IMR-90 (cell line): ENCODE results near the gene NME4. TPM values are rescaled to one million over a fixed set of nuclear protein-coding genes. Genes with fewer than 3 reads are reported as not detected.
"Not testable (repeated sequence)": the region's sequence is repeated elsewhere in the genome, so short reads cannot be mapped to it uniquely, and the experiment has no call there.

Experiments used
- ATAC-seq: fragments of 200-7000 bp; cut with Tn5 transposase; 2 replicates; pipeline ENCODE4 v1.9.1; 2020; ENCODE audit warnings: low read depth, mild to moderate bottlenecking, moderate library complexity
- BruUV-seq: library from RNA; stranded (reverse); fragments of 400-500 nt; replicated peaks from 2 replicates; lab custom pipeline; 2021; lab: Mats Ljungman, UMichigan
- CTCF ChIA-PET: fragments of 300-600 bp; formaldehyde crosslinking; extraction: SDS; loops from one replicate; lab custom pipeline; 2021; ENCODE audit warnings: antibody characterized with exemption; lab: Yijun Ruan, JAX
- POLR2A ChIA-PET: fragments of 300-600 bp; sonication (Branson Sonifier 250); formaldehyde crosslinking; loops from one replicate; lab custom pipeline; 2022; ENCODE audit warnings: antibody characterized with exemption; ENCODE audit not compliant: unreplicated experiment; lab: Charles Lee
- DNase-seq: peaks from one replicate; pipeline ENCODE4 v3.0.0; 2013
- H2AFZ ChIP-seq: replicated peaks from 2 replicates; pipeline ENCODE3; 2013; ENCODE audit warnings: low read length, mild to moderate bottlenecking; ENCODE audit not compliant: poor library complexity
- H2AK5ac ChIP-seq: 2 replicates; pipeline ENCODE4 v1.6.1; 2013; ENCODE audit warnings: low read depth, low read length, inconsistent platforms
- H2AK9ac ChIP-seq: replicated peaks from 2 replicates; pipeline ENCODE3; 2013; ENCODE audit warnings: mild to moderate bottlenecking, low read depth, low read length, moderate library complexity; ENCODE audit not compliant: poor library complexity
- H2BK120ac ChIP-seq: 2 replicates; pipeline ENCODE4 v1.6.1; 2013; ENCODE audit warnings: low read depth, low read length, inconsistent platforms
- H2BK15ac ChIP-seq: 3 replicates; pipeline ENCODE4 v1.6.1; 2013; ENCODE audit warnings: low read depth, low read length, inconsistent platforms
- H2BK20ac ChIP-seq: 2 replicates; pipeline ENCODE4 v1.6.1; 2013; ENCODE audit warnings: low read depth, mild to moderate bottlenecking, inconsistent platforms, low read length, moderate library complexity
- H2BK5ac ChIP-seq: 2 replicates; pipeline ENCODE4 v1.6.1; 2013; ENCODE audit warnings: mild to moderate bottlenecking, low read depth, low read length, inconsistent platforms; ENCODE audit not compliant: poor library complexity, severe bottlenecking
- H3K14ac ChIP-seq: replicated peaks from 2 replicates; pipeline ENCODE4 v1.6.1; 2013; ENCODE audit warnings: low read depth, low read length, inconsistent platforms
- H3K18ac ChIP-seq: 2 replicates; pipeline ENCODE4 v1.6.1; 2013; ENCODE audit warnings: low read depth, low read length, control low read depth
- H3K23ac ChIP-seq: 2 replicates; pipeline ENCODE4 v1.6.1; 2013; ENCODE audit warnings: low read depth, low read length, inconsistent platforms
- H3K27ac ChIP-seq: 2 replicates; pipeline ENCODE4 v1.5.1; 2013; ENCODE audit warnings: mild to moderate bottlenecking, control low read depth, low read length; ENCODE audit not compliant: insufficient read depth
- H3K27me3 ChIP-seq: 2 replicates; pipeline ENCODE4 v1.6.1; 2013; ENCODE audit warnings: low read length; ENCODE audit not compliant: control insufficient read depth, insufficient read depth
- H3K36me3 ChIP-seq: 2 replicates; pipeline ENCODE4 v1.6.1; 2013; ENCODE audit warnings: low read length, mixed read lengths; ENCODE audit not compliant: control insufficient read depth, insufficient read depth
- H3K4ac ChIP-seq: 2 replicates; pipeline ENCODE4 v1.6.1; 2013; ENCODE audit warnings: low read depth, low read length, inconsistent platforms
- H3K4me1 ChIP-seq: 2 replicates; pipeline ENCODE4 v1.6.1; 2013; ENCODE audit warnings: low read length, mixed read lengths; ENCODE audit not compliant: control insufficient read depth, insufficient read depth
- H3K4me2 ChIP-seq: 2 replicates; pipeline ENCODE4 v1.6.1; 2013; ENCODE audit warnings: low read depth, mild to moderate bottlenecking, control low read depth, low read length, moderate library complexity
- H3K4me3 ChIP-seq: 2 replicates; pipeline ENCODE4 v1.5.1; 2013; ENCODE audit warnings: low read depth, mild to moderate bottlenecking, control low read depth, low read length, moderate library complexity; ENCODE audit not compliant: insufficient read depth
- H3K56ac ChIP-seq: 2 replicates; pipeline ENCODE4 v1.6.1; 2013; ENCODE audit warnings: low read length, inconsistent platforms; ENCODE audit not compliant: insufficient read depth; ENCODE audit errors: extremely low read depth
- H3K79me1 ChIP-seq, 2 experiments: 2 replicates each; pipeline ENCODE4 v1.6.1; 2013; ENCODE audit warnings: low read length in 2 of 2, inconsistent platforms in 1 of 2, low read depth in 1 of 2
- H3K9ac ChIP-seq: 2 replicates; pipeline ENCODE4 v1.6.1; 2013; ENCODE audit warnings: low read depth, low read length, control low read depth
- H3K9me1 ChIP-seq: 2 replicates; pipeline ENCODE4 v1.6.1; 2013; ENCODE audit warnings: low read length, inconsistent platforms; ENCODE audit not compliant: insufficient read depth
- H3K9me3 ChIP-seq: 2 replicates; pipeline ENCODE4 v1.6.1; 2013; ENCODE audit warnings: low read length; ENCODE audit not compliant: control insufficient read depth, insufficient read depth
- H4K20me1 ChIP-seq: 2 replicates; pipeline ENCODE4 v1.6.1; 2013; ENCODE audit warnings: low read length, inconsistent platforms; ENCODE audit not compliant: insufficient read depth
- H4K5ac ChIP-seq: 2 replicates; pipeline ENCODE4 v1.6.1; 2013; ENCODE audit warnings: mild to moderate bottlenecking, low read depth, low read length, control low read depth
- H4K8ac ChIP-seq, 2 experiments: 2 replicates each; pipeline ENCODE4 v1.6.1; 2013; ENCODE audit warnings: low read depth in 2 of 2, low read length in 2 of 2, control low read depth in 1 of 2, inconsistent platforms in 1 of 2
- H4K91ac ChIP-seq: 2 replicates; pipeline ENCODE4 v1.6.1; 2013; ENCODE audit warnings: low read depth, low read length, inconsistent platforms; ENCODE audit not compliant: insufficient read depth
- MAFK ChIP-seq: IDR thresholded peaks from 2 replicates; pipeline ENCODE4 v1.6.1; 2012; ENCODE audit warnings: low read depth, low read length, improper control_type of control experiment
- MAZ ChIP-seq: IDR thresholded peaks from 2 replicates; pipeline ENCODE4 v1.6.1; 2012; ENCODE audit warnings: low read depth, mild to moderate bottlenecking, low read length, improper control_type of control experiment, moderate library complexity, borderline replicate concordance
- WGBS, 2 experiments: methylation state at CpG; one replicate each; pipeline versions ENCODE4 v1.1.5 to v1.1.7; 2013; ENCODE audit warnings: missing lambda C conversion rate in 2 of 2; ENCODE audit not compliant: insufficient read length in 1 of 2; ENCODE audit errors: extremely low coverage in 2 of 2; 5-methylcytosine and 5-hydroxymethylcytosine counted together
- dilution Hi-C: fragments of 300-500 bp; cut with HindIII; formaldehyde crosslinking; loops from one replicate; pipeline ENCODE4 v1.14.3; 2018; ENCODE audit warnings: low sequenced_read_pairs; ENCODE audit not compliant: unreplicated experiment
- in situ Hi-C: fragments of 300-500 bp; cut with MboI; formaldehyde crosslinking; loops from 3 replicates; pipeline ENCODE4 v1.14.3; 2019; ENCODE audit warnings: low sequenced_read_pairs, inconsistent platforms, mixed read lengths
- intact Hi-C: fragments of 100-400 bp; cut with micrococcal nuclease; formaldehyde crosslinking; loops from 2 replicates; pipeline ENCODE4 v1.10.0; 2022
- polyA plus RNA-seq, 3 experiments: library from polyadenylated mRNA; depleted of rRNA; stranded (reverse); fragments of >200 nt; gene quantifications; 2 replicates each; pipeline ENCODE4 v1.2.3, GENCODE V29; 2012; ENCODE audit warnings: low replicate concordance in 1 of 3
- total RNA-seq: library from RNA; depleted of rRNA; stranded (reverse); fragments of >200 nt; gene quantifications from 2 replicates; pipeline ENCODE4 v1.2.3, GENCODE V29; 2012

NME4 gene
- total and polyA plus RNA-seq, 2 of the 4 experiments (the other 2 are of a cell fraction): 124 to 288 TPM

GRCh38 chr16:414395-415169, 17.6 kb downstream of the NME4 start:
- no peak overlapping the region for H3K9ac ChIP-seq
- in situ Hi-C loops (no loop called here), dilution Hi-C loops (no loop called here), intact Hi-C loops (no loop called here)
- no peaks in the 10 kb centered on the region for H3K27me3 ChIP-seq
- no peaks in the 10 kb centered on the region for H4K20me1 ChIP-seq
- BruUV-seq: no TSS peak
- H3K4me2 ChIP-seq: no peak overlapping the region
- no peak overlapping the region; the same call in 1 of the 2 replicates for H2AK5ac ChIP-seq
- no peak overlapping the region for H3K14ac ChIP-seq
- H3K4me3 ChIP-seq: no peak overlapping the region
- H3K36me3 ChIP-seq: 0 out of 2 replicates have a peak, but pooled peaks cover 2% of the 10 kb centered on the region
- H2BK20ac ChIP-seq: no peak overlapping the region
- ChIA-PET POLR2A (no interaction called here), CTCF (no interaction called here)
- H2BK15ac ChIP-seq: no peak overlapping the region
- H3K18ac ChIP-seq: no peak overlapping the region
- H2BK5ac ChIP-seq: no peak overlapping the region
- 100% methylated on average over 1 of the region's 21 CpGs; no CpG with 5 or more reads in 1 of the 2 experiments for WGBS, 2 experiments
- TF ChIP-seq MAFK (peak; percentile 92), MAZ (no peak)
- H3K4ac ChIP-seq: no peak overlapping the region
- no peak overlapping the region for H4K5ac ChIP-seq
- H2BK120ac ChIP-seq: no peak overlapping the region
- H4K91ac ChIP-seq: no peak overlapping the region
- H3K4me1 ChIP-seq: no peaks in the 10 kb centered on the region
- no peak overlapping the region for H3K23ac ChIP-seq
- ATAC-seq (peak; percentile 53), DNase-seq (no peak)
- H3K56ac ChIP-seq: no peak overlapping the region
- no peak overlapping the region for H2AK9ac ChIP-seq
- peak overlapping the region; percentile 41 for H2AFZ ChIP-seq
- H3K9me1 ChIP-seq: no peaks in the 10 kb centered on the region
- no peak overlapping the region for H3K27ac ChIP-seq
- H3K9me3 ChIP-seq: no peaks in the 10 kb centered on the region
- no peaks in the 10 kb centered on the region for H3K79me1 ChIP-seq
- H4K8ac ChIP-seq: no peak overlapping the region

- H3K23ac ChIP-seq, H2BK20ac ChIP-seq, H3K4ac ChIP-seq, H3K18ac ChIP-seq, H3K4me3 ChIP-seq, H2BK120ac ChIP-seq, H4K20me1 ChIP-seq, H3K27ac ChIP-seq, H2BK15ac ChIP-seq, H3K4me1 ChIP-seq, BruUV-seq, CTCF ChIA-PET, DNase-seq, H2AFZ ChIP-seq, H2AK5ac ChIP-seq, H3K56ac ChIP-seq, H3K9me3 ChIP-seq, H2AK9ac ChIP-seq, intact Hi-C loops, H4K8ac ChIP-seq, H3K27me3 ChIP-seq, in situ Hi-C loops, H2BK5ac ChIP-seq, H4K91ac ChIP-seq, H3K79me1 ChIP-seq, H4K5ac ChIP-seq, POLR2A ChIA-PET, H3K36me3 ChIP-seq, H3K9me1 ChIP-seq, dilution Hi-C loops, H3K14ac ChIP-seq, H3K4me2 ChIP-seq, ATAC-seq, H3K9ac ChIP-seq: not testable (repeated sequence)
- no CpG with 5 or more reads among the region's 3 CpGs for WGBS, 2 experiments
Measured at GRCh38 chr16:415170-415498, 18.1 kb downstream of the NME4 start.
